Keratinocyte (primary cell): Measurements from ENCODE around the gene MEIS3.
A peak's percentile ranks its signal among the peaks of the same experiment; 100 is the strongest.

Experiments
- EZH2 ChIP-seq: IDR thresholded peaks from one replicate; pipeline ENCODE4 v1.6.1; 2012; ENCODE audit warnings: inconsistent platforms, mild to moderate bottlenecking, low read length, moderate library complexity
- TF ChIP-seq, protein P1 (sequence below), 3 experiments: IDR thresholded peaks in 1 of 3; conservative IDR thresholded peaks in 1 of 3; optimal IDR thresholded peaks in 1 of 3; 2 replicates in 2 of 3; 3 replicates in 1 of 3; pipeline versions ENCODE3 to v1.5.1; 2011; ENCODE audit warnings: low read length in 3 of 3, mild to moderate bottlenecking in 3 of 3, moderate library complexity in 2 of 3, control low read depth in 1 of 3, inconsistent platforms in 1 of 3; ENCODE audit not compliant: insufficient read depth in 2 of 3; ENCODE audit errors: extremely low read depth in 1 of 3

DNA sequence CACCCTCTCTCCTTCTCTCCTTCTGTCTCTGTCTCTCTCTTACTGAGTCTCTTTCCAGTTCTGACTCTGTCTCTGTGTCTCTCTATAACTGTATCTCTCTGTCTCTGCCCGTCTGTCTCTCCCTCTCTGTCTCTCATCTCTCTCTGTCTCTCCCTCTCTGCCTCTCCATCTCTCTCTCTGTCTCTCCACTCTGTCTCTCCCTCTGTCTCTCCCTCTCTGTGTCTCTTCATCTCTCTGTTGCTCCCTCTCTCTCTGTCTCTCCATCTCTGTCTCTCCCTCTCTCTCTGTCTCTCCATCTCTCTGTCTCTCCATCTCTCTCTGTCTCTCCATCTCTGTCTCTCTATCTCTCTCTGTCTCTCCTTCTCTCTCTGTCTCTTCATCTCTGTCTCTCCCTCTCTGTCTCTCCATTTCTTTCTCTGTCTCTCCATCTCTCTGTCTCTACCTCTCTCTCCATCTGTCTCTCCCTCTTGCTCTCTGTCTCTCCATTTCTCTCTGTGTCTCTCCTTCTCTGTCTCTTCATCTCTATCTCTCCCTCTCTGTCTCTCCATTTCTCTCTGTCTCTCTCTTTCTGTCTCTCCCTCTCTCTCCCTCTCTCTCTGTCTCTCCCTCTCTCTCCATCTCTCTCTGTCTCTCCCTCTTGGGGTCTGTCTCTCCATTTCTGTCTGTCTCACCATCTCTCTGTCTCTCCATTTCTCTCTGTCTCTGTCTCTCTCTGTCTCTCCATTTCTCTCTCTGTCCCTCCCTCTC lies 3.3 kb upstream of the MEIS3 start:
- TF ChIP-seq, protein P1, sequence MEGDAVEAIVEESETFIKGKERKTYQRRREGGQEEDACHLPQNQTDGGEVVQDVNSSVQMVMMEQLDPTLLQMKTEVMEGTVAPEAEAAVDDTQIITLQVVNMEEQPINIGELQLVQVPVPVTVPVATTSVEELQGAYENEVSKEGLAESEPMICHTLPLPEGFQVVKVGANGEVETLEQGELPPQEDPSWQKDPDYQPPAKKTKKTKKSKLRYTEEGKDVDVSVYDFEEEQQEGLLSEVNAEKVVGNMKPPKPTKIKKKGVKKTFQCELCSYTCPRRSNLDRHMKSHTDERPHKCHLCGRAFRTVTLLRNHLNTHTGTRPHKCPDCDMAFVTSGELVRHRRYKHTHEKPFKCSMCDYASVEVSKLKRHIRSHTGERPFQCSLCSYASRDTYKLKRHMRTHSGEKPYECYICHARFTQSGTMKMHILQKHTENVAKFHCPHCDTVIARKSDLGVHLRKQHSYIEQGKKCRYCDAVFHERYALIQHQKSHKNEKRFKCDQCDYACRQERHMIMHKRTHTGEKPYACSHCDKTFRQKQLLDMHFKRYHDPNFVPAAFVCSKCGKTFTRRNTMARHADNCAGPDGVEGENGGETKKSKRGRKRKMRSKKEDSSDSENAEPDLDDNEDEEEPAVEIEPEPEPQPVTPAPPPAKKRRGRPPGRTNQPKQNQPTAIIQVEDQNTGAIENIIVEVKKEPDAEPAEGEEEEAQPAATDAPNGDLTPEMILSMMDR (optimal IDR thresholded peaks at IDR 0.05 in 1 of 3, IDR thresholded peaks at IDR 0.05 in 1 of 3, conservative IDR thresholded peaks at IDR 0.05 in 1 of 3; ENCODE audit: extremely low read depth in 1 of 3, insufficient read depth in 2 of 3, low read length in 3 of 3), result no peak
- TF ChIP-seq EZH2, result peak; percentile 75
